Measurements from ENCODE around the gene IL17RC.
A peak's percentile ranks its signal among the peaks of the same experiment; 100 is the strongest.
"Not testable (repeated sequence)": the region's sequence is repeated elsewhere in the genome, so short reads cannot be mapped to it uniquely, and the experiment has no call there.

The IL17RC gene

DNA sequence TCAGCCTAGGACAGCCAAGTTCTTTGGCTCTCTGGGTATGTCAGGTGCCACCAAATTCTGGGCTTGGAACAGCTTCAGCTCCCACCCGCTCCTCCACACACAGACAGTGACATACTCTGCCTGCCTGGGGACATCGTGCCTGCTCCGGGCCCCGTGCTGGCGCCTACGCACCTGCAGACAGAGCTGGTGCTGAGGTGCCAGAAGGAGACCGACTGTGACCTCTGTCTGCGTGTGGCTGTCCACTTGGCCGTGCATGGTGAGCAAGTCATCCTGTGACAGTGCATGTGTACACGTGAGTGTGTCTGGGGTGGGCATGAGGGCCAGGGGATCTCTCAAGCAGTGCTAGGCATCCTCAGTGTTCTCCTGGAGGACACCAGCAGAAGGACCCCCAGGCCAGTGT lies 922 bp downstream of the IL17RC start:
- no peak for DNase-seq

DNA sequence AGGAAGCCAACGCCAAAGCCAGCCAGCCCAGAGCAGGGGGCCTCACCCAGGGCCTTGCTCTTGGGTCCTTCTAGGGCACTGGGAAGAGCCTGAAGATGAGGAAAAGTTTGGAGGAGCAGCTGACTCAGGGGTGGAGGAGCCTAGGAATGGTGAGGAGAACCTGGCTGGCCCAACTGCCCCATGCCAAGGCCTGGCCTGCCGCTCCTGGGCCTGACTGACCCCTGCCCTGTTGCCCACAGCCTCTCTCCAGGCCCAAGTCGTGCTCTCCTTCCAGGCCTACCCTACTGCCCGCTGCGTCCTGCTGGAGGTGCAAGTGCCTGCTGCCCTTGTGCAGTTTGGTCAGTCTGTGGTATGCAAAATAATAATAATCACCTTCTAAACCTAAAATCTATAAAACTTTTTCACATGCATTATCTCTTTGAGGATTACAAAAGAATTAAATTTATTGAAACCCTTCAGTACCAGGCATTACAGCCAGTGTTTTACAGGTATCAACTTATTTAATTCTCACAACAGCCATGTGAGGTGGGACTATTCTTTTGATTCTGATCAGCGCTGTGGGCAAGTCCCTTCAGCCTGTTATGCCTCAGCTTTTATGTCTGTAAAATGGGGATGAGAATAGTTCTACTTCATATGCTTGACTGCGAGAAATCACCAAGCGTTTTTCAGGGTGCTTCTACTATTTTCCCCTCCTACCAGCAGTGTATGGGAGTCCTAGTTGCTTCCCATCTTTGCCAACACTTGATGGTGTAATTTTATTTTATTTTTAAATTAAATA lies 1.6 kb downstream of the IL17RC start:
- no peak for DNase-seq

DNA sequence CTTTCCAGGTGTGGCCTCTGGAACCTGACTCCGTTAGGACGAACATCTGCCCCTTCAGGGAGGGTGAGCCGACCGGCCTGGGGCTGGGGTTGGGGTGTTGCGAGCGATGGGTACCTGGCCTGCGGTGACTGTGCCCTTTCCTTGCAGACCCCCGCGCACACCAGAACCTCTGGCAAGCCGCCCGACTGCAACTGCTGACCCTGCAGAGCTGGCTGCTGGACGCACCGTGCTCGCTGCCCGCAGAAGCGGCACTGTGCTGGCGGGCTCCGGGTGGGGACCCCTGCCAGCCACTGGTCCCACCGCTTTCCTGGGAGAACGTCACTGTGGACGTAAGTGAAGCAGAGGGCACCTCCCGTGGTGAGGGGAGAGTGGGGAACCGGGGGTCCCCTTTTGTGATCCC lies 11.3 kb downstream of the IL17RC start:
- no peak for DNase-seq

DNA sequence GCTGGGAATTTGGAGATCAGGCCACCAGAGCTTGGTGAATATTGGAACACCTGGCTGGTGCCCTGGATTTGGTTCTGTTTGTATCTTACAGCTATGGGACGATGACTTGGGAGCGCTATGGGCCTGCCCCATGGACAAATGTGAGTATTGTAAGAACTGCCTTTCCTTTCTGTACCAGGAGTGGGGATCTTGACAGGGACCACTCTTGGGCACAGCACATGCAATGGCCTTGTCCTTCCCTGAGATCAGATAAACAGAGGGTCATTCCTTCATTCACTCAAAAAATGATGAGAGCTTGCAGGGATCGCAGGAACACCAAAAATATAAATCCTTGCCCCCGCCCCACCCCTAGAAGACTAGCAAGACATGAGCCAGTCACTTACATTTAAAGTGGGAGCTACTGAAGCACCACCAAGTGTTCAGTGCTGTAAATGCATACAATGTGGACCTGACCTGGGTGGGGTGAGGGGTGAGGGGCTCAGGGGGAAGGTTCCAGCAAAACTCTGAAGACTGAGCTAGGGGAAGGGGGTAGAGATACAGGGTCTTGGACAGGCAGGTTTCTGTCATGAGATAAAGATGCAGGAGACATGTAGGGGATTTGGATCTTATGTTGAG lies 14.0 kb downstream of the IL17RC start:
- DNase-seq = no peak

DNA sequence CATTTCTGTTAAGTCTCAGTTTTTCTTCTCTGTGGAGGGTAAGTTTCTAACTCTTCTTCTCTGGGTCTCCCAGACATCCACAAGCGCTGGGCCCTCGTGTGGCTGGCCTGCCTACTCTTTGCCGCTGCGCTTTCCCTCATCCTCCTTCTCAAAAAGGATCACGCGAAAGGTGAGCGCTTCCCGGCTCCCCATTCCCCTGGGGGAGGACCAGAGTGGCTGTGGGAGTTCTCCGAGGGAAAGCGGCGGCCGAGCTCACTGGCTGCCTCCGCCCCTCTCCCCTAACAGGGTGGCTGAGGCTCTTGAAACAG lies 15.6 kb downstream of the IL17RC start:
- no peak for DNase-seq

DNA sequence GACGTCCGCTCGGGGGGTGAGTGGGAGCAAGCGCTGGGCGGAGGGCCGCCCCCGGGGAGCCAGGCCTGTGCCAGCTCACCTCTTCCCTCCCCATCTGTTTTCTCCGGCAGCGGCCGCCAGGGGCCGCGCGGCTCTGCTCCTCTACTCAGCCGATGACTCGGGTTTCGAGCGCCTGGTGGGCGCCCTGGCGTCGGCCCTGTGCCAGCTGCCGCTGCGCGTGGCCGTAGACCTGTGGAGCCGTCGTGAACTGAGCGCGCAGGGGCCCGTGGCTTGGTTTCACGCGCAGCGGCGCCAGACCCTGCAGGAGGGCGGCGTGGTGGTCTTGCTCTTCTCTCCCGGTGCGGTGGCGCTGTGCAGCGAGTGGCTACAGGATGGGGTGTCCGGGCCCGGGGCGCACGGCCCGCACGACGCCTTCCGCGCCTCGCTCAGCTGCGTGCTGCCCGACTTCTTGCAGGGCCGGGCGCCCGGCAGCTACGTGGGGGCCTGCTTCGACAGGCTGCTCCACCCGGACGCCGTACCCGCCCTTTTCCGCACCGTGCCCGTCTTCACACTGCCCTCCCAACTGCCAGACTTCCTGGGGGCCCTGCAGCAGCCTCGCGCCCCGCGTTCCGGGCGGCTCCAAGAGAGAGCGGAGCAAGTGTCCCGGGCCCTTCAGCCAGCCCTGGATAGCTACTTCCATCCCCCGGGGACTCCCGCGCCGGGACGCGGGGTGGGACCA lies 16.1 kb downstream of the IL17RC start:
- peak; percentile 88 for DNase-seq

DNA sequence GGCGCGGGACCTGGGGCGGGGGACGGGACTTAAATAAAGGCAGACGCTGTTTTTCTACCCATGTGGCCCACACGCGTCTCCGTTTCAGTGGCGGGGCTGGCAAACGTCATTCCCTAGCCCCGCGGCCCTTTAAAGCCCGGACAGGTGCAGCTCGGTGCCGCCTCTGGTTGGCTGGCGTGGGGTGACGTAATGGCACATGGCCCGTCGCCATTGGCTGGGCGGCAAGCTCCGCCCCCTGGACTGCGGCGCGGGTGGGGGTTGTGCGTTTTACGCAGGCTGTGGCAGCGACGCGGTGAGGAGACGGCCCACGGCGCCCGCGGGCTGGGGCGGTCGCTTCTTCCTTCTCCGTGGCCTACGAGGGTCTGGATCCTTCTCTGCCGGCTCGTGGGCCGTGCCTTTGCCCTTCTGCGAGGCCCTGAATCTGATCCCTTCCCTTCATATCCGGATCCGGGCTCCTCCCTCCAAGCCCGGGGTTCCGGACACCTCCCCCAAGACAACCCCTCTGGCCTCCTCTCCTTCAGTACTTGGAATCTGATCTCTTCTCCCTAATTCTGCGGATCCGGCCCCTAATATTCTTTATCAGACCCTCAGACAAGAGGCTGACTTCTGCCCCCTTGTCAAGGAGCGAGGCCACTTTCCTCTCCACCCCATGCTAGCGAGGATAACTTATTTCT lies 16.8 kb downstream of the IL17RC start, which contains the start of gene CRELD1:
Gene CRELD1 (plus strand): TSS at position 274 of the 674 bp plus-strand sequence. CDS start 605 bp downstream, outside the sequence.
- peak; percentile 97 for DNase-seq

DNA sequence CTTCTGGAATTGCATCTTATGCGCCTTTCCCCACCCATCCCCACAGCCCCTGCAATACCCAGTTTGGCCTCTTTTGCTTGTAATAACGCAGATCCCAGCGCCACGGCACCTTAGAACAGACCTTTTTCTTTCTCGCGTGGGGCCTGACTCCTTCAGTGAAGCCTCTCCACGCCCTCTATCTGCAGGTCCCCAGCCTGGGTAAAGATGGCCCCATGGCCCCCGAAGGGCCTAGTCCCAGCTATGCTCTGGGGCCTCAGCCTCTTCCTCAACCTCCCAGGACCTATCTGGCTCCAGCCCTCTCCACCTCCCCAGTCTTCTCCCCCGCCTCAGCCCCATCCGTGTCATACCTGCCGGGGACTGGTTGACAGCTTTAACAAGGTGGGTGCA lies 17.3 kb downstream of the IL17RC start:
- peak; percentile 28 for DNase-seq

DNA sequence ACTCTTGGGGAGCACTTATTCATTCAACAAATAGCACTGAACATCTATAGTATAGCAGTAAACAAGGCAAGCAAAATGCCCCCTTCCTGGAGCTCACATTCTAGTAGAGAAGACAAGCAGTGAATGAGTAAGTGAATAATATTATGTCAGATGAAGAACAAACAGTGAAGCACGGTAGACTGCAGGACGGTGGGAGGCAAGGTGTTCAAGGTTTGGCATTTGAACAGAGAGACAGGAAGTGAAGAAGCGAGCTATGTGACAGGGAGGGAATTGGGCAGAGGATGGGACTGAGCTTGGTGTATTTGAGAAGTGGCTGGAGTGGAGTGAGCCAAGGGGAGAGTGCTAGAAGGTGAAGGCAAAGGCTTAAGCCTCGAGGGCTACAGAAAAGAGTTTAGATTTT lies 18.1 kb downstream of the IL17RC start:
- no peak for DNase-seq

DNA sequence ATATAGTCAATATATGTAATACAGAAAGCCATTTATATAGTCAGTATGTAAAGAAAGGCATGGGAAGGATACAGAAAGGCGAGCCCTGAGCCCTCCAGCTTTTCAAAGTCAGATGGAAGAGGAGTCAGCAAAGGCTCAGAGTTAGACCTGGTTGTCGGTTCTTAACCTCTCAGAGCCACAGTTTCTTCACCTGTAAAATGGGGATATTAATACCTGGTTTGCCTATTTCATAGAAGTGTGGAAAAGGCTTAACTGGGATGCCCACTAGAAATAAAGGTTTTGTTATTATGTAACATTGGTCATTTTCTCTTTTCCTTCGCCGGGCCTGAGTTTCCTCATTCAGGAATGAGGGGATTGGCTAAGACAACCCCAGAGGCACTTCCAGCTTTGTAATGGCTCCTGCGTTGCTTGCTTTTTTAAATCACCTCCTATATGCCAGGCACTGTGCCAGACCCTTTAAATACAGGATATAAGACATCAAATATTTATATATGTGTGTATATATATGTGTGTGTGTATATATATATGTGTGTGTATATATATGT lies 19.1 kb downstream of the IL17RC start:
- DNase-seq = no peak

DNA sequence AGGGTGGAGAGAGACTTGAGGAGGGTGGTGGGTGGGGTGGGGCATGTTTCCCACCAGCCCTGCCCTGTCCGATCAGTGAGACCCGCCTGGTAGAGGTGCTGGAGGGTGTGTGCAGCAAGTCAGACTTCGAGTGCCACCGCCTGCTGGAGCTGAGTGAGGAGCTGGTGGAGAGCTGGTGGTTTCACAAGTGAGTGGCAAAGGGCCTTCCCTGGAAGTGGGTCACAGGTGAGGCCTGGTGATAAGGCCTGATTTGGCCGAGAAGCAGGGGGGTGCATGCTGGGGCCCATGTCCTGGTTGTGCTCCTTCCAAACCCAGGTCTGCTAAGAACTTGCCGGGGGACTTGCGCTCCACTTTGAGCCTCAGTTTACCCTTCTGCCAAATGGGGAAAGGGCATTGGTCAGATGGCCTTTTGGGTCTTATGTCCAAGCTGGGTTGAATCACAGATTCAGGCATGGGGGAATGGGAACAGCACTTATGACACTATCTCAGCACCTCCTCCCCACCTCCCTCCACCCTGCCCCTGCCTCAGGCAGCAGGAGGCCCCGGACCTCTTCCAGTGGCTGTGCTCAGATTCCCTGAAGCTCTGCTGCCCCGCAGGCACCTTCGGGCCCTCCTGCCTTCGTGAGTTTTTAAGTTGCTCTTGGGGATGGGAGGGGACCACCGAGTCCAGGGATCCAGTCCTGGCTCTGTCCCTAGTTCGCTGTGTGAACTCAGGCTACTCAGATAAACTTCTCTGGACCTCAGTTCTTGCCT lies 20.8 kb downstream of the IL17RC start:
- DNase-seq = no peak

DNA sequence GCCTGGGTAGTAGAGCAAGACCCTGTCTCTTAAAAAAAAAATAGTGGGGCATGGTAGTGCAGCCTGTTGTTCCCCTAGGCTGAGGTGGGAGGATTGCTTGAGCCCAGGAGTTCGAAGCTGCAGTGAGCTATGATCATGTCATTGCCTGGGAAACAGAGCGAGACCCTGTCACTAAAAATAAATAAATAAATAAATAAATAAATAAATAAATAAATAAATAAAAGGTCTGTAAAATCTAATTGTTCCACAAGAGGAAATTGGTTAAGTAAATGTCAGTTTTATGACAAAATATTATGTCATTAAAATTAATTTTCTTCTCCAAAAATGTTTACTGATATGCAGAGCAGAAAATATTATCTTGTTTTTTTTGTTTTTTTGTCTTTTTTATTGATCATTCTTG lies 22.1 kb downstream of the IL17RC start:
- no peak for DNase-seq

DNA sequence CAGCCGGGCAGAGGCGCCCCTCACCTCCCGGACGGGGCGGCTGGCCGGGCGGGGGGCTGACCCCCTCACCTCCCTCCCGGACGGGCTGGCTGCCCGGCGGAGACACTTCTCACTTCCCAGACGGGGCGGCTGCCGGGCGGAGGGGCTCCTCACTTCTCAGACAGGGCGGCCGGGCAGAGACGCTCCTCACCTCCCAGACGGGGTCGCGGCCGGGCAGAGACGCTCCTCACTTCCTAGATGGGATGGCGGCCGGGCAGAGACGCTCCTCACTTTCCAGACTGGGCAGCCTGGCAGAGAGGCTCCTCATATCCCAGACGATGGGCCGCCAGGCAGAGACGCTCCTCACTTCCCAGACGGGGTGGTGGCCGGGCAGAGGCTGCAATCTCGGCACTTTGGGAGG lies 23.0 kb downstream of the IL17RC start:
- DNase-seq = not testable (repeated sequence)

DNA sequence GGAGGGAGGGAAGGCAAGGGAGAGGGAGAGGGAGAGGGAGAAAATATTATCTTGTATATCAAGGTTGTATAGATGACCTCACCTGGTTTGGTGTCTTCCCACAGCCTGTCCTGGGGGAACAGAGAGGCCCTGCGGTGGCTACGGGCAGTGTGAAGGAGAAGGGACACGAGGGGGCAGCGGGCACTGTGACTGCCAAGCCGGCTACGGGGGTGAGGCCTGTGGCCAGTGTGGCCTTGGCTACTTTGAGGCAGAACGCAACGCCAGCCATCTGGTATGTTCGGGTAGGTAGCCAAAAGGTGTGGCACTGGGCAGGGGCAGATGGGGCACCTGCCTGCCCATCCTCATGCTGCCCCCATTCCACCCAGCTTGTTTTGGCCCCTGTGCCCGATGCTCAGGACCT lies 23.8 kb downstream of the IL17RC start:
- DNase-seq = no peak

DNA sequence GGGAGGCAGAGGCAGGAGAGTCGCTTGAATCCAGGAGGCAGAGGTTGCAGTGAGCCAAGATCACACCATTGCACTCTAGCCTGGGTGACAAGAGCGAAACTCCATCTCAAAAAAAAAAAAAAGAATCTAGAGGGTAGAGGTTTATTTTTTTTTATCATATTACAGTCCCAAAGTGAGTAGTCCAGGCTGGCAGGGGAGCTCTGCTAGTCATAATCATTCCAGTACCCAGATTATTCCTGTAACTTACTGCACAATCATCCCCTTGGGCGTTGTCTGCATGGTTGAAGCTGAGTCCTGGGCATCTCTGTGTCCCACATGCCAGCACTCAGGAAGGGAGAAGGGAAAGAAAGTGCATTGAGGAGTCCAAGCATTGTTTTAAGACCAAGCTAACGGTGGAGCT lies 25.3 kb downstream of the IL17RC start:
- DNase-seq = no peak

DNA sequence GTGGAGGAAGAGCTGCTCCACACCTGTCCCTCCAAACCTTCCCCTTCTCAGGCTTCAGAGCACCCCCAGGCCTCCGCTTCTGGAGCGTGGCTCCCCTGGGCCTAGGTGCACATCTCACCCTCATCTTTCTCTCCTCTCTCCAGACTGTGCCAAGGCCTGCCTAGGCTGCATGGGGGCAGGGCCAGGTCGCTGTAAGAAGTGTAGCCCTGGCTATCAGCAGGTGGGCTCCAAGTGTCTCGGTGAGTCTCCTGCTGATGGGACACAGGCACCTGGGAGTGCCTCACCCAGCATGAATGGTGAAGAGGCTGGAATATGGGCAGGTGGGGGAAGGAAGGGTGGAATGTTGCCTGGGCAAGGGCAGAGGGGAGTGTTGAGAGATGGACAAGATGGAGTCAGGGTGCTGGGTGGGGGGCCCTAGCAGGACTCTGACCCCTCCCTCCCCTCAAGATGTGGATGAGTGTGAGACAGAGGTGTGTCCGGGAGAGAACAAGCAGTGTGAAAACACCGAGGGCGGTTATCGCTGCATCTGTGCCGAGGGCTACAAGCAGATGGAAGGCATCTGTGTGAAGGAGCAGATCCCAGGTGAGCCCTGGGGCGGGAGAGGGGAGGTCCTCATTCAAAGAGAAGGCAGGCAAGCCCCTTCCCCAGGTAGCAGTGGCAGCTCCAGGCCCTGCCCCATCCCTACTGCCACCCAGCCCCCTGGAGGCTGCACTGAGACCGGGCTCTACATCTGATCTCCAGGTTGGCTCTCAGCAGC lies 26.2 kb downstream of the IL17RC start:
- DNase-seq = no peak

DNA sequence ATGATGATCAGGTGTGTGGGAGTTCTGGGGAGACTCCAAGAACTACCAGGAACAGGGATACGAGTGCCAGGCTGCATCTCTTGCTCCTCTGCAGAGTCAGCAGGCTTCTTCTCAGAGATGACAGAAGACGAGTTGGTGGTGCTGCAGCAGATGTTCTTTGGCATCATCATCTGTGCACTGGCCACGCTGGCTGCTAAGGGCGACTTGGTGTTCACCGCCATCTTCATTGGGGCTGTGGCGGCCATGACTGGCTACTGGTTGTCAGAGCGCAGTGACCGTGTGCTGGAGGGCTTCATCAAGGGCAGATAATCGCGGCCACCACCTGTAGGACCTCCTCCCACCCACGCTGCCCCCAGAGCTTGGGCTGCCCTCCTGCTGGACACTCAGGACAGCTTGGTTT lies 27.4 kb downstream of the IL17RC start:
- no peak for DNase-seq

DNA sequence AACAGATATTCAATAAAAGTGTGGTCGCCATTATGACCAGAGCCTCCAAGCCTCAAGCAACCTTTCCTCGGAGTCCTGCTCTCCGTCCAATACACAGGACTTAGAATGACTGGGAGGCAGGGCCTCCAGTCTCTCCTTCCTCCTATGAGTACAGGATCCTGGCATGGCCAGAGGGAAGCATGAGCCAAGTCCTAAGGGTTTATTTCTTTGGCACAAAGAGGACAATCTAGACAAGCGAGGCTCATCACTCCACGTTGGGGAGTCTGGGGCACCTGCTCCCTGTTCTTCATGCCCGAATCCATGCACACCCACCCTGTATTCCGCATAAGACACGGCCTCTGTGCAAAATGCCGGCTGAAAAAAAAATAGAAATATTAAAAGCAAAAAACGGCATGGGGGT lies 28.5 kb downstream of the IL17RC start:
- DNase-seq = no peak

DNA sequence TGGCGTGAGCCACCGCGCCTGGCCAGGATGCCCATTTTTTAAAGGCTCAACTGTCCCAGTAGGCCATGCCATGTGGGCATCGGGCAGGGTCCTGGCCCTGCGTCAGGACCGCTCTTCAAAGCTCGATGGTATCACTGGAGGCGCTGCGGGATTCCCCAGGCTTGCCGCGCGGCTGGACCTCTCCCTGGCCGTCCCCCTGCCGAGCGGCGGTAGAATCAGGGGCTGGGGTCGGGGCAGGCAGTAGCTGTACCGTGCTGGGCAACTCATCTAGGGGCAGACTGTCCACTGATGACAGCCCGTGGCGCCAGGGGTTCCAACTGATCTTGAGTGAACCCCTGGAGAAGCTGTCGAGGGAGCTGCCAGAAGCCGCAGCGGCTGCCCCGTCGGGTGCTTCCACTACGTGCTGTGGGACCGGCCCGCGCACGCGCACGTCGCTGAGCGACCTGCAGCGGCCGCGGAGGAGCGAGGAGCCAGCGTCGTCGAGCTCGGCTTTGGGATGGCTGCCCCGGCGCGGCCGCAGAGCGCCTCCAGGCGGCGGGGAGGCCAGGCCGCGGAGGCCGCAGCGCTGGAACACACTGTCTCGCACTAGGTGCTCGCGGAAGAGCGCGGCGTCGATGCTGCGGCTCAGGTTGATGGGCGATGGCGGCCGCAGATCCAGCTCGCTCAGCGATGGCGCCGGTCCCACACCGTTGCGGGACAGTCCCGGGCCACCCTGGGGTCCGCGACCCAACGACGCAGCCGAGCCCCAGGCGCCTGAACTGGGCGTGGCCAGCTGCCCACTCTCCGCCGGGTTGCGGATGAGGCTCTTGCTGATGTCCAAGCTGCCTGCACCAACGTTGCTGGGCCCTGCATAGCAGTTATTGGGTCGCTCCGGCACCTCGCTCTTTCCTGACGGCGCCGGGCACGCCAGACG lies 29.5 kb downstream of the IL17RC start:
- DNase-seq = peak; percentile 81

All from CD4-positive, alpha-beta T cell treated with Interleukin-4 for 4 hours (primary cell).